ENCODE data around the gene ITGBL1. TPM values are rescaled to one million over a fixed set of nuclear protein-coding genes. Genes with fewer than 3 reads are reported as not detected.

ITGBL1 gene
- total and polyA plus RNA-seq, 2 donors (not counting 1 experiment from before 2014, with no cell fraction given), result not detected

DNA sequence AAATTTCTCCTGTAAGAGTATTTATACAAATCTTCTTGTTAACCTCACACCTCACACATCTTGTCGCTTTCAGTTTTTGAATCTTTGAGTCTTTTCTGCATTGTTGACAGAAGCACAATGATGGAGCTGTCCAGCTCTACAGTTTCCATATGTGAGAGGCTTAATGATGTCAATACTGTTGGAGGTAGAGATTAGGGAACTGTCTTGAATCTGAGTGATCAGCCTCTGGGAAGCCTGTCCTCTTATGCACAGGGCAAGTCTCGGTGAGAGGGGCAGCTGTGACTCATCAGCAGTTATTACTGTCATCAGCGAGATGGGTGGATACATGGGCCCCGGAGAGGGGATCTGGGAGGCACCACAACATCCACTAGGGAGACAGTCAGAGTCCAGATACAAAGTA is 4.6 kb upstream of the ITGBL1 start:
- no peaks in the 10 kb centered on the region for H3K79me2 ChIP-seq (ENCODE audit: control insufficient read depth, insufficient read depth, low read length)
- H3K4me1 Mint-ChIP-seq, result no peaks in the 10 kb centered on the region
- H3K4me3 Mint-ChIP-seq, result no peak overlapping the region
- H3K9me3 Mint-ChIP-seq (ENCODE audit: insufficient read depth), result no peaks in the 10 kb centered on the region
- no peaks in the 10 kb centered on the region for H3K27me3 ChIP-seq (replicated peaks in 1 of 4; ENCODE audit: control extremely low read depth in 1 of 4, control insufficient read depth in 3 of 4, insufficient read depth in 4 of 4, low read length in 3 of 4)
- DNase-seq (no peak), ATAC-seq (ENCODE audit: low read depth) (no peak)
- WGBS (ENCODE audit: insufficient coverage), result 45% methylated on average over 1 of the region's 4 CpGs
- no peak overlapping the region for H2AFZ ChIP-seq (ENCODE audit: insufficient read depth, low read depth, low read length, poor library complexity, severe bottlenecking)
- H3K4me1 ChIP-seq (ENCODE audit: control insufficient read depth in 2 of 2, insufficient read depth in 2 of 2, low read length in 2 of 2), result no peaks in the 10 kb centered on the region
- H3K9me3 ChIP-seq (ENCODE audit: control extremely low read depth in 1 of 3, control insufficient read depth in 2 of 3, insufficient read depth in 1 of 3, low read length in 2 of 3), result no peaks in the 10 kb centered on the region
- ChIA-PET POLR2A (no interaction called here), CTCF (no interaction called here)
- H3K27me3 Mint-ChIP-seq, result no peaks in the 10 kb centered on the region
- no peak overlapping the region for H3K4me2 ChIP-seq (replicated peaks; ENCODE audit: low read depth, low read length, poor library complexity, severe bottlenecking)
- no peak overlapping the region for H3K27ac ChIP-seq (ENCODE audit: low read length in 2 of 2)
- no peaks in the 10 kb centered on the region for H3K36me3 ChIP-seq (replicated peaks in 1 of 2; ENCODE audit: control extremely low read depth in 1 of 2, control insufficient read depth in 1 of 2, extremely low read depth in 1 of 2, insufficient read depth in 2 of 2, low read length in 1 of 2)
- intact Hi-C loops (cut with micrococcal nuclease), result no loop called here
- H3K4me3 ChIP-seq (ENCODE audit: control extremely low read depth in 1 of 5, extremely low read depth in 1 of 5, insufficient read depth in 1 of 5, low read depth in 2 of 5, low read length in 4 of 5), result no peak overlapping the region
- no peak overlapping the region for H3K9ac ChIP-seq (ENCODE audit: low read length)
- TF ChIP-seq EZH2 (IDR thresholded peaks at IDR 0.05; ENCODE audit: borderline replicate concordance, insufficient read depth, low read depth, low read length, poor library complexity, severe bottlenecking), result no peak
- TF ChIP-seq, protein P1, sequence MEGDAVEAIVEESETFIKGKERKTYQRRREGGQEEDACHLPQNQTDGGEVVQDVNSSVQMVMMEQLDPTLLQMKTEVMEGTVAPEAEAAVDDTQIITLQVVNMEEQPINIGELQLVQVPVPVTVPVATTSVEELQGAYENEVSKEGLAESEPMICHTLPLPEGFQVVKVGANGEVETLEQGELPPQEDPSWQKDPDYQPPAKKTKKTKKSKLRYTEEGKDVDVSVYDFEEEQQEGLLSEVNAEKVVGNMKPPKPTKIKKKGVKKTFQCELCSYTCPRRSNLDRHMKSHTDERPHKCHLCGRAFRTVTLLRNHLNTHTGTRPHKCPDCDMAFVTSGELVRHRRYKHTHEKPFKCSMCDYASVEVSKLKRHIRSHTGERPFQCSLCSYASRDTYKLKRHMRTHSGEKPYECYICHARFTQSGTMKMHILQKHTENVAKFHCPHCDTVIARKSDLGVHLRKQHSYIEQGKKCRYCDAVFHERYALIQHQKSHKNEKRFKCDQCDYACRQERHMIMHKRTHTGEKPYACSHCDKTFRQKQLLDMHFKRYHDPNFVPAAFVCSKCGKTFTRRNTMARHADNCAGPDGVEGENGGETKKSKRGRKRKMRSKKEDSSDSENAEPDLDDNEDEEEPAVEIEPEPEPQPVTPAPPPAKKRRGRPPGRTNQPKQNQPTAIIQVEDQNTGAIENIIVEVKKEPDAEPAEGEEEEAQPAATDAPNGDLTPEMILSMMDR (IDR thresholded peaks at IDR 0.05), result no peak
- H4K20me1 ChIP-seq (ENCODE audit: control insufficient read depth, insufficient read depth, low read length, poor library complexity, severe bottlenecking), result no peaks in the 10 kb centered on the region
- H3K27ac Mint-ChIP-seq, result no peak overlapping the region

DNA sequence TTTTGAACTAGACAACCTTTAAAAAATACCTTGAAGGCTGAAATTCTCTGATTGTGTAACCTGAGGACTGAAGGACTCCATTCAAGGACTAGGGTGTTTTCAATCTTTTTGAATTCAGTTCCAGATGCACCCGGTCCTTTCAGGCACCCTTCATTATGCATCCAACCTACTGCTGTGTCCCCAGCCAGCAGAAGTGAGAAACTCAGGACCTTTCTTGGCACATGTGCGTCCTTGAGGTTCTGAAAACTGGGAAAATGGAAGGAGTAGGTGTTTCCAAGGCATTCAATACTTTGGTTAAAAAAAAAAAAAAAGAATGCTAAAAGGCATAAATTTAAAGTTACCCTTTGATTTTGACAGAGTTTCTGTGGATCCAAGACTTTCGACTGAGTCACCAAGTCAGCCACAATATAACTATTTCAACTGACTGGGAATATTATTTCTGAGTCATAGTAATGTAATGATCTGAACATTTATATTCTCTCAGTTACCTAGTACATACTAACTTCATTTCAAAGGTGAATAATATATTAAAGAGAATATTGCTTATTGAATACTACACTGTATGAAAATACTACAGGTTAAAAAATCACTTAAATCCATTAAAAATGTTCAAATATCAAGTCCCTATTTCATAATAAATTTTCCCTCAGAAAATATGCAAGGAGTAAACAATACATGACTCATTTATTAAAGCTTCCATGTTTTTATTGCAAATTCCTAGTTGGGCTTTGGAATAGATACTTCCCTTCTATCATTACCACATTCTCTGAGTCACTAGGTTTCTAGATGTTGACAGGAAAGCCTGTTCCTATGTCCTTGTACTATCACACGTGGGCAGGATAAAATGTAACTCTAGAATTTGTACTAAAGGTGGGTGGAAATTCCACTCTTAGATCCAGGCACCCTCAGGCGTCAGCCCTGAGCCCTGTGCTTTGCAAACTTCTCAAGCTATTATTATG is 2.4 kb upstream of the ITGBL1 start:
- no peak for TF ChIP-seq EZH2 (IDR thresholded peaks at IDR 0.05; ENCODE audit: borderline replicate concordance, insufficient read depth, low read depth, low read length, poor library complexity, severe bottlenecking)
- TF ChIP-seq, protein P1 (IDR thresholded peaks at IDR 0.05), result no peak
- H2AFZ ChIP-seq (ENCODE audit: insufficient read depth, low read depth, low read length, poor library complexity, severe bottlenecking), result no peak overlapping the region
- no peak for DNase-seq
- H3K79me2 ChIP-seq (ENCODE audit: control insufficient read depth, insufficient read depth, low read length), result no peaks in the 10 kb centered on the region
- H3K4me1 ChIP-seq (ENCODE audit: control insufficient read depth in 2 of 2, insufficient read depth in 2 of 2, low read length in 2 of 2), result peaks cover 0 to 3% of the 10 kb centered on the region in 2 donors
- H3K9me3 ChIP-seq (ENCODE audit: control extremely low read depth in 1 of 3, control insufficient read depth in 2 of 3, insufficient read depth in 1 of 3, low read length in 2 of 3), result no peaks in the 10 kb centered on the region
- peaks cover 0 to 15% (median under 1%) of the 10 kb centered on the region in 4 experiments for H3K27me3 ChIP-seq (replicated peaks in 1 of 4; ENCODE audit: control extremely low read depth in 1 of 4, control insufficient read depth in 3 of 4, insufficient read depth in 4 of 4, low read length in 3 of 4)
- H3K4me1 Mint-ChIP-seq, result peaks cover 3% of the 10 kb centered on the region
- no peak for ATAC-seq (ENCODE audit: low read depth)
- H4K20me1 ChIP-seq (ENCODE audit: control insufficient read depth, insufficient read depth, low read length, poor library complexity, severe bottlenecking), result no peaks in the 10 kb centered on the region
- H3K4me2 ChIP-seq (replicated peaks; ENCODE audit: low read depth, low read length, poor library complexity, severe bottlenecking), result no peak overlapping the region
- ChIA-PET POLR2A (no interaction called here), CTCF (no interaction called here)
- H3K4me3 Mint-ChIP-seq, result no peak overlapping the region
- no peak overlapping the region for H3K27ac Mint-ChIP-seq
- intact Hi-C loops (cut with micrococcal nuclease), result no loop called here
- H3K27me3 Mint-ChIP-seq, result peaks cover 15% of the 10 kb centered on the region
- no peaks in the 10 kb centered on the region for H3K9me3 Mint-ChIP-seq (ENCODE audit: insufficient read depth)
- H3K27ac ChIP-seq (ENCODE audit: low read length in 2 of 2), result no peak overlapping the region
- no peak overlapping the region for H3K9ac ChIP-seq (ENCODE audit: low read length)
- H3K36me3 ChIP-seq (replicated peaks in 1 of 2; ENCODE audit: control extremely low read depth in 1 of 2, control insufficient read depth in 1 of 2, extremely low read depth in 1 of 2, insufficient read depth in 2 of 2, low read length in 1 of 2), result no peaks in the 10 kb centered on the region
- H3K4me3 ChIP-seq (ENCODE audit: control extremely low read depth in 1 of 5, extremely low read depth in 1 of 5, insufficient read depth in 1 of 5, low read depth in 2 of 5, low read length in 4 of 5), result no peak overlapping the region
- 80% methylated on average over 1 of the region's 5 CpGs for WGBS (ENCODE audit: insufficient coverage)

All from B cell (primary cell).